BE2C (cell line): ENCODE results near the gene PPP2R1A.

ENCODE experiments used
- DNase-seq: peaks from one replicate; pipeline ENCODE4 v3.0.0-alpha.2; 2020
- H3K27me3 ChIP-seq: fragments of 250-450 bp; sonication (Bioruptor Pico); 2 replicates; pipeline ENCODE4 v1.5.1; 2020; ENCODE audit warnings: mild to moderate bottlenecking
- H3K36me3 ChIP-seq: fragments of 250-450 bp; sonication (Bioruptor Pico); 2 replicates; pipeline ENCODE4 v1.5.1; 2020; ENCODE audit warnings: mild to moderate bottlenecking
- H3K4me1 ChIP-seq: fragments of 250-450 bp; sonication (Bioruptor Pico); 2 replicates; pipeline ENCODE4 v1.5.1; 2020
- H3K4me3 ChIP-seq: 2 replicates; pipeline ENCODE4 v1.5.1; 2011; ENCODE audit warnings: low read depth, low read length
- H3K9me3 ChIP-seq: fragments of 250-450 bp; sonication (Bioruptor Pico); 2 replicates; pipeline ENCODE4 v1.5.1; 2020
- CTCF ChIP-seq: IDR thresholded peaks from 2 replicates; pipeline ENCODE4 v1.5.1; 2012; ENCODE audit warnings: mild to moderate bottlenecking, low read depth, low read length

The PPP2R1A gene

GRCh38 chr19:52170863-52171320 is 19.0 kb upstream of the PPP2R1A start:
- peak; percentile 23 for DNase-seq
- Histone ChIP-seq H3K27me3 (no peaks in the 10 kb centered on the region), H3K4me3 (peak overlapping the region; percentile 91), H3K36me3 (no peaks in the 10 kb centered on the region), H3K9me3 (no peaks in the 10 kb centered on the region), H3K4me1 (no peaks in the 10 kb centered on the region)
- TF ChIP-seq CTCF: no peak

GRCh38 chr19:52171321-52172169 is 18.3 kb upstream of the PPP2R1A start, which contains the start of gene ZNF836:
Gene ZNF836, minus strand, starts transcription at chr19:52171621. Its CDS starts 3,549 bp downstream, at chr19:52168072.
- H3K27me3 ChIP-seq: no peaks in the 10 kb centered on the region
- no peaks in the 10 kb centered on the region for H3K36me3 ChIP-seq
- DNase-seq: peak; percentile 83
- no peaks in the 10 kb centered on the region for H3K9me3 ChIP-seq
- H3K4me3 ChIP-seq: peak within 1 kb of the TSS; percentile 91
- TF ChIP-seq CTCF: no peak
- no peaks in the 10 kb centered on the region for H3K4me1 ChIP-seq

GRCh38 chr19:52172347-52172746 is 17.5 kb upstream of the PPP2R1A start:
- DNase-seq: no peak
- H3K9me3 ChIP-seq: no peaks in the 10 kb centered on the region
- H3K4me3 ChIP-seq: no peak overlapping the region; the same call in 1 of the 2 replicates
- no peak for TF ChIP-seq CTCF
- no peaks in the 10 kb centered on the region for H3K36me3 ChIP-seq
- H3K4me1 ChIP-seq: no peaks in the 10 kb centered on the region
- no peaks in the 10 kb centered on the region for H3K27me3 ChIP-seq

GRCh38 chr19:52176574-52176973 is 13.3 kb upstream of the PPP2R1A start:
- H3K9me3 ChIP-seq: no peaks in the 10 kb centered on the region
- H3K27me3 ChIP-seq: no peaks in the 10 kb centered on the region
- H3K4me3 ChIP-seq: no peak overlapping the region
- no peaks in the 10 kb centered on the region for H3K4me1 ChIP-seq
- DNase-seq: no peak
- H3K36me3 ChIP-seq: no peaks in the 10 kb centered on the region
- TF ChIP-seq CTCF: no peak

- Histone ChIP-seq H3K4me3 (no peak overlapping the region), H3K36me3 (peaks cover 14% of the 10 kb centered on the region), H3K4me1 (peaks cover 3% of the 10 kb centered on the region), H3K27me3 (no peaks in the 10 kb centered on the region), H3K9me3 (no peaks in the 10 kb centered on the region)
- no peak for DNase-seq
- TF ChIP-seq CTCF: no peak
These were observed 2.4 kb upstream of the PPP2R1A start for GRCh38 chr19:52187407-52187806.
